ENCODE data around the gene RORC. TPM values are rescaled to one million over a fixed set of nuclear protein-coding genes. Genes with fewer than 3 reads are reported as not detected.

Gene RORC
- total RNA-seq, 1 donor from 2014 or later: 0.17 TPM

GRCh38 chr1:151822404-151822803 is 9.2 kb downstream of the RORC start:
- no peak for DNase-seq (ENCODE audit: low read depth)
- H3K36me3 ChIP-seq (ENCODE audit: control insufficient read depth, insufficient read depth, low read length): no peaks in the 10 kb centered on the region
- TF ChIP-seq CTCF (IDR thresholded peaks at IDR 0.05; ENCODE audit: insufficient read depth, low read length, poor library complexity, severe bottlenecking): no peak
- no peak overlapping the region for H3K4me3 ChIP-seq (ENCODE audit: low read depth, low read length)
- H3K27me3 ChIP-seq (ENCODE audit: control insufficient read depth, insufficient read depth, low read length): peaks cover 1% of the 10 kb centered on the region

- TF ChIP-seq CTCF (IDR thresholded peaks at IDR 0.05; ENCODE audit: insufficient read depth, low read length, poor library complexity, severe bottlenecking): no peak
- peaks cover 4% of the 10 kb centered on the region for H3K27me3 ChIP-seq (ENCODE audit: control insufficient read depth, insufficient read depth, low read length)
- no peak for DNase-seq (ENCODE audit: low read depth)
These were observed 10.7 kb downstream of the RORC start for GRCh38 chr1:151820940-151821339.

GRCh38 chr1:151819976-151820623 is 11.5 kb downstream of the RORC start:
- H3K27me3 ChIP-seq (ENCODE audit: control insufficient read depth, insufficient read depth, low read length): peaks cover 5% of the 10 kb centered on the region
- H3K4me3 ChIP-seq (ENCODE audit: low read depth, low read length): no peak overlapping the region
- no peak for DNase-seq (ENCODE audit: low read depth)
- H3K36me3 ChIP-seq (ENCODE audit: control insufficient read depth, insufficient read depth, low read length): no peaks in the 10 kb centered on the region
- TF ChIP-seq CTCF (IDR thresholded peaks at IDR 0.05; ENCODE audit: insufficient read depth, low read length, poor library complexity, severe bottlenecking): no peak

More at GRCh38 chr1:151820940-151821339, 10.7 kb downstream of the RORC start:
- no peaks in the 10 kb centered on the region for H3K36me3 ChIP-seq (ENCODE audit: control insufficient read depth, insufficient read depth, low read length)
- no peak overlapping the region for H3K4me3 ChIP-seq (ENCODE audit: low read depth, low read length)

GRCh38 chr1:151819227-151819835 is 12.3 kb downstream of the RORC start:
- H3K27me3 ChIP-seq (ENCODE audit: control insufficient read depth, insufficient read depth, low read length): peaks cover 11% of the 10 kb centered on the region
- no peak for TF ChIP-seq CTCF (IDR thresholded peaks at IDR 0.05; ENCODE audit: insufficient read depth, low read length, poor library complexity, severe bottlenecking)

GRCh38 chr1:151817353-151817730 is 14.3 kb downstream of the RORC start:
- DNase-seq (ENCODE audit: low read depth): no peak
- no peaks in the 10 kb centered on the region for H3K36me3 ChIP-seq (ENCODE audit: control insufficient read depth, insufficient read depth, low read length)
- no peak overlapping the region for H3K4me3 ChIP-seq (ENCODE audit: low read depth, low read length)
- peaks cover 16% of the 10 kb centered on the region for H3K27me3 ChIP-seq (ENCODE audit: control insufficient read depth, insufficient read depth, low read length)
- no peak for TF ChIP-seq CTCF (IDR thresholded peaks at IDR 0.05; ENCODE audit: insufficient read depth, low read length, poor library complexity, severe bottlenecking)

More at GRCh38 chr1:151819227-151819835, 12.3 kb downstream of the RORC start:
- DNase-seq (ENCODE audit: low read depth): no peak
- no peaks in the 10 kb centered on the region for H3K36me3 ChIP-seq (ENCODE audit: control insufficient read depth, insufficient read depth, low read length)
- no peak overlapping the region for H3K4me3 ChIP-seq (ENCODE audit: low read depth, low read length)
